Mesodermal cell (in vitro differentiated cells): ENCODE measurements around the gene STAC.
"Not testable (repeated sequence)": the region's sequence is repeated elsewhere in the genome, so short reads cannot be mapped to it uniquely, and the experiment has no call there.

Source experiments
- H3K27ac ChIP-seq: 2 replicates; pipeline ENCODE4 v1.7.0; 2013; ENCODE audit warnings: mild to moderate bottlenecking, low read depth, low read length, moderate library complexity; ENCODE audit not compliant: severe bottlenecking
- H3K36me3 ChIP-seq: 2 replicates; pipeline ENCODE4 v1.7.1; 2013; ENCODE audit warnings: mild to moderate bottlenecking, low read length, moderate library complexity; ENCODE audit not compliant: control insufficient read depth, insufficient read depth
- H3K4me1 ChIP-seq: one replicate; pipeline ENCODE4 v1.7.1; 2013; ENCODE audit warnings: mild to moderate bottlenecking, low read length; ENCODE audit not compliant: insufficient read depth, control insufficient read depth, poor library complexity, severe bottlenecking
- H3K4me3 ChIP-seq: 2 replicates; pipeline ENCODE4 v1.7.0; 2013; ENCODE audit warnings: low read length, control low read depth, mild to moderate bottlenecking; ENCODE audit not compliant: insufficient read depth, poor library complexity, severe bottlenecking; ENCODE audit errors: extremely low read depth
- H3K9me3 ChIP-seq: 2 replicates; pipeline ENCODE4 v1.7.1; 2013; ENCODE audit warnings: mild to moderate bottlenecking, low read length, moderate library complexity; ENCODE audit not compliant: control insufficient read depth
- WGBS, 2 experiments: methylation state at CpG; one replicate each; pipeline ENCODE4 v1.1.5; 2013; ENCODE audit warnings: missing lambda C conversion rate in 2 of 2; ENCODE audit not compliant: insufficient coverage in 2 of 2; 5-methylcytosine and 5-hydroxymethylcytosine counted together

The STAC gene

DNA sequence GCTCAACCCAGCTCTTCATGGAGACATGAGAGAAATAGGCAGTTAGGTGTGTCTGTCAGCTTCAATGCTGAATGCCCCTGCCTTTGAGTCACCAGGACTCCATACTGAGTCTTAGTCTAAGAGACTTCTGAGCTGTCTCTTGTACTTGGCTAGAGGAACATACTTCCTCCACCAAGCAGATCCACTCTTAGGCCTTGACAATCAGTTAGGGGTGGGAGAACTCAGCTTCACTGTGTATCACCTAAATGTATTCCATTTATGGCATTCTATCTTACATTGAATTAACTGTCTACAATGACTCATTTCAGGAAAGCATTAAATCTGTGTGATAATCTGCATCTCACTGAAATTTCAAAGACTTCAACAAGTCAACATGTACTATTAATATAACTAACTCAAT lies 66.0 kb downstream of the STAC start:
- peaks cover 12% of the 10 kb centered on the region for H3K4me1 ChIP-seq
- no peak overlapping the region for H3K4me3 ChIP-seq
- H3K27ac ChIP-seq: no peak overlapping the region

DNA sequence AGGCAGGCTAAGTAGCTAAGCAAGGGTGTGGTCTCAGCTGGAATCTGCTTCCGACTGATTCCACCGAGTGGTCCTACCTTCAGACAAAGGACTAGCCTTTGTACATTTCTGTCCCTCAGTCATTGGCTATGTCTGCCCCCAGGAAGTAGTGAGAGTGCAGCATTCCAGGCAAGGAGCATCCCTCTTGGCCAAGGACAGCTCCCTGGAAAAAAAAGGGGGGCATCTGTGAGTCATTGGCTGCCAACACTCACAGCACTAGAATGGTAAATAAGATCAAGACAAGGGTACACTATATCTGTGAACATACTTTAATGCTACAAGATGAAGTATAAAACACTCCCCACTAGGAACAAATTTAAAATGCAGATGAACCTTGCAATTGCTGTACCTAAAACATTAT lies 66.8 kb downstream of the STAC start:
- 91 to 94% methylated on average over 2 of the region's 2 CpGs for WGBS, 2 experiments
- Histone ChIP-seq H3K27ac (peak overlapping the region; percentile 6), H3K36me3 (peaks cover 7% of the 10 kb centered on the region), H3K4me1 (peaks cover 12% of the 10 kb centered on the region), H3K9me3 (no peaks in the 10 kb centered on the region), H3K4me3 (no peak overlapping the region)

More for the DNA sequence above, 66.0 kb downstream of the STAC start:
- Histone ChIP-seq H3K36me3 (peaks cover 7% of the 10 kb centered on the region), H3K9me3 (no peaks in the 10 kb centered on the region)

DNA sequence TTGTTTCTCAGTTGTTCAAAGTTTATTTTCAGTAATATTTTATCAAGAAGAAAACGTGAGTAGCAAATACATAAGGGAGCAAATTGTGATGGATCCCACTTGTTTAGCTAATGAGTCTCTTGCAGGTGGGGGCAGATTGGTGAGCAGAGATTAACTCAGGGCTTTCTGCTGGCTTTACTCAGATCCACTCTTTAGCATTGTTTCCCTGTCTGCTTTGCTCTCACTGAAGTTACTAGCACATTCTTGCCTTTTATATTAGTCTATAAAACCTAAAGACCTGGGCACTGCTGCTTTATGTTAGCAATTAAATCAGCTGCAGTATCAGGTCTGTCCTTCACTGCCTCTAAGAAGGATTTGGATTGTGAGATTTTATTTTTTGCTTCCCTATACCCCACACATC lies 71.5 kb downstream of the STAC start:
- WGBS, 2 experiments: no CpG with 5 or more reads among the region's 1 CpG
- no peak overlapping the region for H3K4me3 ChIP-seq
- peaks cover 6% of the 10 kb centered on the region for H3K36me3 ChIP-seq
- no peaks in the 10 kb centered on the region for H3K9me3 ChIP-seq
- no peak overlapping the region for H3K27ac ChIP-seq
- peaks cover 4% of the 10 kb centered on the region for H3K4me1 ChIP-seq

DNA sequence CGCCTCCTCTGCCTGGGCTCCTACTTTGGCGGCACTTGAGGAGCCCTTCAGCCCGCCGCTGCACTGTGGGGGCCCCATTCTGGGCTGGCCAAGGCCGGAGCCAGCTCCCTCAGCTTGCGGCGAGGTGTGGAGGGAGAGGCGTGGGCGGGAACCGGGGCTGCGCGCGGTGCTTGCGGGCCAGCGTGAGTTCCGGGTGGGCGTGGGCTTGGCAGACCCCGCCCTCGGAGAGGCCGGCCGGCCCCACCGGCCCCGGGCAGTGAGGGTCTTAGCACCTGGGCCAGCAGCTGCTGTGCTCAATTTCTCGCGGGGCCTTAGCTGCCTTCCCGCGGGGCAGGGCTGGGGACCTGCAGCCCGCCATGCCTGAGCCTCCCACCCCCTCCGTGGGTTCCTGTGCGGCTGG lies 72.9 kb downstream of the STAC start:
- WGBS, 2 experiments: 90 to 97% methylated on average over 19 to 29 of the region's 30 CpGs
- not testable (repeated sequence) for H3K4me3 ChIP-seq, H3K36me3 ChIP-seq, H3K9me3 ChIP-seq, H3K4me1 ChIP-seq, H3K27ac ChIP-seq

DNA sequence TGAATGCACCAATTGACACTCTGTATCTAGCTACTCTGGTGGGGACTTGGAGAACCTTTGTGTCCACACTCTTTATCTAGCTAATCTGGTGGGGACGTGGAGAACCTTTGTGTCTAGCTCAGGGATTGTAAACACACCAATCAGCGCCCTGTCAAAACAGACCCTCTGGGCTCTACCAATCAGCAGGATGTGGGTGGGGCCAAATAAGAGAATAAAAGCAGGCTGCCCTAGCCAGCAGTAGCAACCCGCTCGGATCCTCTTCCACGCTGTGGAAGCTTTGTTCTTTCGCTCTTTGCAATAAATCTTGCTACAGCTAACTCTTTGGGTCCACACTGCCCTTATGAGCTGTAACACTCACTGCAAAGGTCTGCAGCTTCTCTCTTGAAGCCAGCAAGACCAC lies 73.6 kb downstream of the STAC start:
- 92 to 93% methylated on average over 4 to 5 of the region's 6 CpGs for whole genome bisulfite sequencing, 2 experiments
- not testable (repeated sequence) for H3K27ac ChIP-seq, H3K4me3 ChIP-seq, H3K36me3 ChIP-seq, H3K4me1 ChIP-seq, H3K9me3 ChIP-seq

DNA sequence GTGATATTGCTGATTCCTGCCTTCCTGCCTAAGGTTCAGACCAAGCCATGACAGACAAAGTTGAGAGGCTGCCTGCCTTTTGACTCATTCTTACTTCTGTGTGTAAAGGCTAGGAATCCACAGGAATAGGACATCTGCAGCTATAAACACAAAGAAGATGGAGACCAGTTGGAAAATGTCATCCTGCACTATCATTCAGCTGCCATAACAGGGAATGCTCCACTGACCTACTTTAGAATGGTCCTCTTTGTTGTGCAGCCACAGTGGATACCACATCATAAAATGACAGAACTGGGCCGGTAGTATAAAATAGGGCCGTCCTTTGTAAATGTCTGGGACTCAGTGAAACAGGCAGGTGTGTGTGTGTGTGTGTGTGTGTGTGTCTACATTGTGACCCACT lies 75.1 kb downstream of the STAC start:
- no peaks in the 10 kb centered on the region for H3K9me3 ChIP-seq
- H3K36me3 ChIP-seq: peaks cover 6% of the 10 kb centered on the region
- H3K4me1 ChIP-seq: peaks cover 8% of the 10 kb centered on the region
- 100% methylated on average over 2 of the region's 2 CpGs; no CpG with 5 or more reads in 1 of the 2 experiments for WGBS, 2 experiments
- no peak overlapping the region for H3K27ac ChIP-seq
- H3K4me3 ChIP-seq: no peak overlapping the region

DNA sequence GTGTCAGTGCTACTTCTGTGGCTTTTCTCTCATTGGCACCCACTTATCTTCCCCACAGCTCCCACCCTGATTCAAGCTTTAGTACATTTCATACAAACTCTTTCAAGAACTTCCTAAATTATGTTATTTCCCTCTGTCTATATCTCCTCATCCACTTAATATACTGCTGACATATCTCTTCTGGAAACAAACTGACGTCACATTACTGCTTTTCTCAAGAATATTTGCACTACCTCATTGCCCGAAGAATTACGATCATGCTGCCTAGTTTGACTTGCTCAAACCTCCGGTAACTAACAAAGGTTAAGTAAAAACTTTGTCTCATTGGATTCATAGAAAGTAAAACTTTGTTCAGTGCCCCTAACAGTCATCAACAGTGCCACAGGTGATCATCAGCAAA lies 76.5 kb downstream of the STAC start:
- H3K4me1 ChIP-seq: peaks cover 8% of the 10 kb centered on the region
- no peaks in the 10 kb centered on the region for H3K9me3 ChIP-seq
- WGBS, 2 experiments: 90 to 100% methylated on average over 2 of the region's 4 CpGs
- no peak overlapping the region for H3K4me3 ChIP-seq
- H3K36me3 ChIP-seq: peaks cover 6% of the 10 kb centered on the region
- no peak overlapping the region for H3K27ac ChIP-seq

DNA sequence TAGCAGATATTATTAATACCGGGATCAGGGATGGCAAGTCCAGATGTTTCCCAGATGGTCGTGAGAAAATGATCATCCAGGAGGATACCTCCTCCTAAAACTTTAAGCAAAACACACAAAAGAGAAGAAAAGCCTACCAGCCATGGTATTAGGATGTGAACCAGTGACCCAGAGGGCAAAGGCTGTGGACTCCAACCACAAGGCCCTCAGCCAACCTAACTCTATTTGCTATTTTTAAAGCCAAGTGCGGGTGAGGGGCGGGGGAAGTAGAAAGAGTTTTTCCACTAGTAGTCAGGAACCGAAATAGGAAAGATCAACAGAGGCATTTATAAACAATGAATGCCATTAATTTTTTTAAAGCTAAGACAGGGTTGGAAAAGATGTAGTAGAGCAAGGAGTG lies 77.4 kb downstream of the STAC start:
- peaks cover 8% of the 10 kb centered on the region for H3K4me1 ChIP-seq
- WGBS, 2 experiments: 100% methylated on average over 1 of the region's 5 CpGs; no CpG with 5 or more reads in 1 of the 2 experiments
- H3K4me3 ChIP-seq: no peak overlapping the region
- H3K36me3 ChIP-seq: peaks cover 6% of the 10 kb centered on the region
- no peaks in the 10 kb centered on the region for H3K9me3 ChIP-seq
- no peak overlapping the region for H3K27ac ChIP-seq

DNA sequence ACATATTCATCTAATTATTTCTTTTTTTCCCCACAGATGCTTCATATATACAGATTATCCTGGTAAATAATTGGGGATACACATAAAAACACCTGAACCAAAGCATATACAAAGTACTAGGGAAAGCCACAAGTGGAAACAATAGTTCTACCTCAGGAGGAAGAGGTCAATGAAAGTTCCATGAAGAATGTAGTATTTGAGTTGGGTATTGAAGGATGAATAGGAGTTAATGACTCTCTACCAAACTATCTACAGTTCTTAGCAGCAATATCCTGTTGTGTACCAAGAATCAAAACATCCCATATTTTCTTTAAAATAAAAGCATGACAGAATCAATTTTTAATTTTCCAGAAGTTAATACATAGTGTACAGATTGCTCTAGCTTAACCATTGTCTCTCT lies 78.9 kb downstream of the STAC start:
- Histone ChIP-seq H3K9me3 (no peaks in the 10 kb centered on the region), H3K4me1 (peaks cover 8% of the 10 kb centered on the region), H3K27ac (no peak overlapping the region), H3K36me3 (peaks cover 6% of the 10 kb centered on the region), H3K4me3 (no peak overlapping the region)

DNA sequence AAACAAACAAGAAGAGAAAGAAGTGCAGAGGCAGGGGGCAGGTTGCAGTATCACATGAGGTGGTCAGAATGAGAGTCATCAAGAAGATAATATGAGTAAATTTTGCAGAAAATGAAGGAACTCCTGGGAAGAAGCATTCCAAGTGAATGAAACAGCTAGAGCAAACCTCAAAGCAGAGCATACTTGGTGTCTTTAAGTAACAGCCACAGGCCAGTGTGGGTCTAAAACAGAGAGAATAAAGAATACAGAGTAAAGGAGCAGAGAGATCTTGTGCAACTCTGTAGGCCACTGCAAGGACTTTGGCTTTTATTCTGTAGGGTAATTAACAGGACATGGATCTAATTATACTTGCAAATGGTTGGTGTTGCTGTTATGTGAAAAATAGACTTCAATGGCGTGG lies 81.3 kb downstream of the STAC start:
- WGBS, 2 experiments: 92 to 100% methylated on average over 1 of the region's 1 CpG
- peaks cover 2% of the 10 kb centered on the region for H3K36me3 ChIP-seq
- peaks cover 7% of the 10 kb centered on the region for H3K9me3 ChIP-seq
- H3K4me1 ChIP-seq: peaks cover 4% of the 10 kb centered on the region
- H3K4me3 ChIP-seq: no peak overlapping the region
- H3K27ac ChIP-seq: no peak overlapping the region

DNA sequence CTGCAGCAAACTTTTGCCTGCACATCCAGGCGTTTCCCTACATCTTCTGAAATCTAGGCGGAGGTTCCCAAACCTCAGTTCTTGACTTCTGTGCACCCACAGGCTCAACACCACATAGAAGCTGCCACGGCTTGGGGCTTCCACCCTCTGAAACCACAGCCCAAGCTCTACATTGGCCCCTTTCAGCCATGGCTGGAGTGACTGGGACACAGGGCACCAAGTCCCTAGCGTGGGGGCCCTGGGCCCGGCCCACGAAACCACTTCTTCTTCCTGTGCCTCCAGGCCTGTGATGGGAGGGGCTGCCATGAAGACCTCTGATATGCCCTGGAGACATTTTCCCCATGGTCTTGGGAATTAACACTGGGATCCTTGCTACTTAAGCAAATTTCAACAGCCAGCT lies 91.7 kb downstream of the STAC start:
- not testable (repeated sequence) for H3K9me3 ChIP-seq, H3K4me3 ChIP-seq, H3K27ac ChIP-seq, H3K4me1 ChIP-seq, H3K36me3 ChIP-seq
- 83 to 88% methylated on average over 6 of the region's 6 CpGs for WGBS, 2 experiments

DNA sequence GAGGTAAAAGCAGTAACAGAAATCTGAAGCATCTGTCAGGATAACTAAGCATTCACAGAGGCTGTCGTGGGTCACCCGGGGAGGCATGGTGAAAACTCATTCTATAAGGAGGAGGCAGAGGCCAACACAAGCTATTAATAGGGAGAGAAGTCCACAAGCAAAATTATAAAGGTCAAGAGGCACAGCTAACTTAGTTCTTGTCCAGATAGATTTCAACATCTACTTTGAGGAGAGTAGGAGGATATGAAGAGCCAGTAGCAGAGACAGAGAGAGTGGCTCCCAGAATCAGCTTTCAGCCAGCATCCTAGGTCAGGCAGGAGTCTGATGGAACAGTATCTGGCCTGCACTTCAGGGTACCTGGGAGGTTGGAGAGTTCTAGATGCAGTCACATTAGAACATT lies 95.3 kb downstream of the STAC start:
- no peaks in the 10 kb centered on the region for H3K4me1 ChIP-seq
- 86 to 92% methylated on average over 2 of the region's 2 CpGs for WGBS, 2 experiments
- no peaks in the 10 kb centered on the region for H3K36me3 ChIP-seq

More for the DNA sequence above, 95.3 kb downstream of the STAC start:
- H3K9me3 ChIP-seq: no peaks in the 10 kb centered on the region
- H3K27ac ChIP-seq: no peak overlapping the region
- H3K4me3 ChIP-seq: no peak overlapping the region
